ENCODE results near the gene ZBTB37. TPM values are rescaled to one million over a fixed set of nuclear protein-coding genes. Genes with fewer than 3 reads are reported as not detected.
"Not testable (repeated sequence)": the region's sequence is repeated elsewhere in the genome, so short reads cannot be mapped to it uniquely, and the experiment has no call there.

ZBTB37 gene
- total RNA-seq, 6 donors from 2014 or later, result 5.3 to 17.8 (median 12.0) TPM

DNA sequence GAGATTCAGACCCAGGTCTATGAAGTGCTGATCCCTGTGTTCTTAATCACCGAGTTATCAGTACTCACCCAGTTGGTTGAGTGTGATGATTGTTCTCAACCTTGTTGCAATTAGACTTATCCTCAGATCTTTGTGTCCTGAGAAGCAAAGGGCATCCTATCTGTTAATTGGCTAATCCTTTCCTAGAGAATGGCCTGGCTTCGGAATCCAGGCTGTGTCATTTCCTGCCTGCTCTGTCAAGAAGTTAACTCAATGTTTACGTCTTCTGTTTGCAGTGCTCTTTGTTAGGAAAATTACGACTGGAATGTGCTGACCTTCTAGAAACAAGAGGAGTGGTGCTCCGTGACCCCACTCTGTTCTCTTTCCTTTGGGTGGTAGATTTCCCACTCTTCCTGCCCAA, 15.1 kb upstream of the ZBTB37 start:
- 26 to 42% methylated on average over 4 to 5 of the region's 5 CpGs for WGBS, 2 donors
- no peaks in the 10 kb centered on the region for H3K9me3 ChIP-seq
- no peak overlapping the region for H3K4me3 ChIP-seq
- ATAC-seq (ENCODE audit: low FRiP score in 2 of 2) (peak in 1 of 2 donors; percentile 31), DNase-seq (no peak)
- H3K27ac ChIP-seq, result peak overlapping the region; percentile 61 to 83 (median 68)
- H3K27me3 ChIP-seq, result no peaks in the 10 kb centered on the region
- TF ChIP-seq POLR2A (IDR thresholded peaks at IDR 0.05) (no peak), EP300 (IDR thresholded peaks at IDR 0.05) (no peak), POLR2AphosphoS5 (IDR thresholded peaks at IDR 0.05) (peak; percentile 52 to 74)
- peaks cover 0 to 53% (median 11%) of the 10 kb centered on the region in 4 donors for H3K36me3 ChIP-seq
- peaks cover 0 to 15% (median 14%) of the 10 kb centered on the region in 4 donors for H3K4me1 ChIP-seq

- WGBS, 2 donors, result 63 to 71% methylated on average over 1 of the region's 1 CpG
- H3K27me3 ChIP-seq, result no peaks in the 10 kb centered on the region
- no peak for ATAC-seq (ENCODE audit: low FRiP score in 2 of 2)
- TF ChIP-seq EP300 (IDR thresholded peaks at IDR 0.05), result no peak
- TF ChIP-seq POLR2A (IDR thresholded peaks at IDR 0.05), result no peak
- no peak for TF ChIP-seq CTCF (IDR thresholded peaks at IDR 0.05)
- TF ChIP-seq POLR2AphosphoS5 (IDR thresholded peaks at IDR 0.05), result no peak
- no peaks in the 10 kb centered on the region for H3K9me3 ChIP-seq
- peaks cover 0 to 76% (median 7%) of the 10 kb centered on the region in 4 donors for H3K36me3 ChIP-seq
- H3K4me3 ChIP-seq, result no peak overlapping the region
- no peak for DNase-seq
- peaks cover 0 to 15% (median 14%) of the 10 kb centered on the region in 4 donors for H3K4me1 ChIP-seq
- no peak overlapping the region for H3K27ac ChIP-seq
Observed at GRCh38 chr1:173856014-173856413, 12.2 kb upstream of the ZBTB37 start.

- H3K4me3 ChIP-seq, result no peak overlapping the region
- H3K27me3 ChIP-seq, result no peaks in the 10 kb centered on the region
- TF ChIP-seq EP300 (IDR thresholded peaks at IDR 0.05) (no peak), POLR2AphosphoS5 (IDR thresholded peaks at IDR 0.05) (no peak), POLR2A (IDR thresholded peaks at IDR 0.05) (no peak), CTCF (IDR thresholded peaks at IDR 0.05) (no peak)
- peaks cover 0 to 15% (median 14%) of the 10 kb centered on the region in 4 donors for H3K4me1 ChIP-seq
- H3K9me3 ChIP-seq, result no peaks in the 10 kb centered on the region
- ATAC-seq (ENCODE audit: low FRiP score in 2 of 2), result no peak
- 95 to 96% methylated on average over 2 of the region's 2 CpGs for WGBS, 2 donors
- H3K36me3 ChIP-seq, result peaks cover 0 to 77% (median 7%) of the 10 kb centered on the region in 4 donors
- H3K27ac ChIP-seq, result no peak overlapping the region
- DNase-seq, result no peak
Observed at GRCh38 chr1:173856903-173857302, 11.3 kb upstream of the ZBTB37 start.

GRCh38 chr1:173857363-173857917, 10.7 kb upstream of the ZBTB37 start:
- WGBS, 2 donors, result 91 to 93% methylated on average over 4 of the region's 4 CpGs
- Histone ChIP-seq H3K27ac (no peak overlapping the region), H3K9me3 (no peaks in the 10 kb centered on the region), H3K27me3 (no peaks in the 10 kb centered on the region), H3K36me3 (peaks cover 0 to 82% (median 10%) of the 10 kb centered on the region in 4 donors), H3K4me3 (no peak overlapping the region), H3K4me1 (peaks cover 0 to 12% (median 10%) of the 10 kb centered on the region in 4 donors)
- no peak for DNase-seq
- TF ChIP-seq EP300 (IDR thresholded peaks at IDR 0.05), result no peak
- ATAC-seq (ENCODE audit: low FRiP score in 2 of 2), result no peak

DNA sequence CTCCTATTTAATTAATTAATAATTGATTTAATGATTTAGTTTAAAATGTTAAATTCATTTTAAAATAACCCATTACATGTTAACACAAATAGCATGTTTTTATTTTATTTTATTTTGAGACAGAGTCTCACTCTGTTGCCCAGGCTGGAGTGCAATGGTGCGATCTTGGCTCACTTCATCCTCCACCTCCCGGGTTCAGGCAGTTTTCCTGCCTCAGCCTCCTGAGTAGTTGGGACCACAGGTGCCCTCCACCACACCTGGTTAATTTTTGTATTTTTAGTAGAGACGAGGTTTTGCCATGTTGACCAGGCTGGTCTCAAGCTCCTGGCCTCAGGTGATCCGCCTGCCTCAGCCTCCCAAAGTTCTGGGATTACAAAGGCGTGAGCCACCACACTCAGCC, 8.6 kb upstream of the ZBTB37 start:
- H3K4me3 ChIP-seq; H3K27me3 ChIP-seq; ATAC-seq (ENCODE audit: low FRiP score in 2 of 2); H3K9me3 ChIP-seq; H3K27ac ChIP-seq; H3K4me1 ChIP-seq; DNase-seq: not testable (repeated sequence)
- 96 to 97% methylated on average over 5 of the region's 5 CpGs for WGBS, 2 donors
- H3K36me3 ChIP-seq, result peaks cover 15 to 95% (median 28%) of the 10 kb centered on the region in 4 donors

GRCh38 chr1:173860065-173860464, 8.1 kb upstream of the ZBTB37 start:
- H3K36me3 ChIP-seq, result peaks cover 15 to 95% (median 33%) of the 10 kb centered on the region in 4 donors
- H3K4me3 ChIP-seq, result no peak overlapping the region
- peaks cover 0 to 7% (median 4%) of the 10 kb centered on the region in 4 donors for H3K4me1 ChIP-seq
- no peak for TF ChIP-seq CTCF (IDR thresholded peaks at IDR 0.05)
- no peak for TF ChIP-seq POLR2AphosphoS5 (IDR thresholded peaks at IDR 0.05)
- no peak for TF ChIP-seq POLR2A (IDR thresholded peaks at IDR 0.05)
- no peak for TF ChIP-seq EP300 (IDR thresholded peaks at IDR 0.05)
- no peaks in the 10 kb centered on the region for H3K27me3 ChIP-seq
- H3K27ac ChIP-seq, result no peak overlapping the region
- WGBS, 2 donors, result 83 to 94% methylated on average over 1 of the region's 1 CpG
- ATAC-seq (ENCODE audit: low FRiP score in 2 of 2) (no peak), DNase-seq (no peak)
- no peaks in the 10 kb centered on the region for H3K9me3 ChIP-seq

All from upper lobe of left lung (tissue), 6 donors.